CD4-positive, alpha-beta T cell (primary cell): ENCODE results near the gene GLIS1. TPM values are rescaled to one million over a fixed set of nuclear protein-coding genes. Genes with fewer than 3 reads are reported as not detected.

ENCODE experiments used
- ATAC-seq: fragments of 200-7000 bp; cut with Tn5 transposase; one replicate; pipeline ENCODE4 v1.10.0; 2022; ENCODE audit warnings: mild to moderate bottlenecking; ENCODE audit not compliant: poor library complexity
- CTCF ChIA-PET: fragments of 350-600 bp; sonication (Branson Sonifier 250); formaldehyde crosslinking; loops from one replicate; lab custom pipeline; 2021; ENCODE audit warnings: antibody characterized with exemption, inconsistent platforms; lab: Charles Lee
- POLR2A ChIA-PET: fragments of 350-600 bp; sonication (Branson Sonifier 250); formaldehyde crosslinking; loops from one replicate; lab custom pipeline; 2021; ENCODE audit warnings: antibody characterized with exemption, inconsistent platforms; lab: Charles Lee
- DNase-seq, 14 experiments: peaks; one replicate each; pipeline ENCODE4 v3.0.0-alpha.2; 2013 to 2020; ENCODE audit warnings: mixed read lengths in 2 of 14
- H3K27ac ChIP-seq, 2 donors: one replicate each; pipeline versions ENCODE4 v1.5.1 to v1.7.0; 2013; ENCODE audit warnings: low read length in 2 of 2, low read depth in 1 of 2, mild to moderate bottlenecking in 1 of 2
- H3K27me3 ChIP-seq, 2 experiments: 1 replicate in 1 of 2; 2 replicates in 1 of 2; pipeline versions ENCODE4 v1.6.1 to v1.7.0; 2013; ENCODE audit warnings: low read length in 2 of 2, control low read depth in 1 of 2, mild to moderate bottlenecking in 1 of 2, moderate library complexity in 1 of 2; ENCODE audit not compliant: insufficient read depth in 2 of 2, control insufficient read depth in 1 of 2
- H3K36me3 ChIP-seq: one replicate; pipeline ENCODE4 v1.6.1; 2013; ENCODE audit warnings: low read length, control low read depth; ENCODE audit not compliant: insufficient read depth
- H3K4me1 ChIP-seq: one replicate; pipeline ENCODE4 v1.6.1; 2013; ENCODE audit warnings: low read length, control low read depth; ENCODE audit not compliant: insufficient read depth
- H3K4me3 ChIP-seq: one replicate; pipeline ENCODE4 v1.5.1; 2013; ENCODE audit warnings: mild to moderate bottlenecking, low read length, moderate library complexity
- H3K9me3 ChIP-seq, 2 experiments: 1 replicate in 1 of 2; 2 replicates in 1 of 2; pipeline versions ENCODE4 v1.6.1 to v1.7.0; 2013; ENCODE audit warnings: low read length in 2 of 2, mild to moderate bottlenecking in 2 of 2, control low read depth in 1 of 2, moderate library complexity in 1 of 2; ENCODE audit not compliant: control insufficient read depth in 1 of 2, insufficient read depth in 1 of 2
- H3K27ac Mint-ChIP-seq: one replicate; pipeline ENCODE4 v1.8.0; 2020; ENCODE audit warnings: mixed read lengths
- H3K27me3 Mint-ChIP-seq: one replicate; pipeline ENCODE4 v1.8.0; 2021; ENCODE audit warnings: mixed read lengths
- H3K36me3 Mint-ChIP-seq: one replicate; pipeline ENCODE4 v1.8.0; 2021; ENCODE audit warnings: low read depth, mixed read lengths
- H3K4me1 Mint-ChIP-seq: one replicate; pipeline ENCODE4 v1.8.0; 2021; ENCODE audit warnings: low read depth, mixed read lengths
- H3K4me3 Mint-ChIP-seq: one replicate; pipeline ENCODE4 v1.8.0; 2020; ENCODE audit warnings: mild to moderate bottlenecking, mixed read lengths
- H3K9me3 Mint-ChIP-seq: one replicate; pipeline ENCODE4 v1.8.0; 2020; ENCODE audit warnings: mixed read lengths
- intact Hi-C, 2 experiments: fragments of 100-400 bp; cut with DNase I in 1 of 2; cut with micrococcal nuclease in 1 of 2; formaldehyde crosslinking; loops; one replicate each; pipeline versions ENCODE4 v1.15.1 to v1.9.0; 2023 to 2025; cut with DNase I, micrococcal nuclease
- total RNA-seq, 174 experiments: library from RNA in 2 of 174; stranded (reverse) in 2 of 174; gene quantifications; one replicate each; pipeline ENCODE4 v1.2.3 and lab custom pipeline; 2021 to 2026
- TF ChIP-seq, protein P1 (sequence below): fragments of 200-600 bp; IDR thresholded peaks from one replicate; pipeline ENCODE4 v1.8.0; 2022; ENCODE audit warnings: antibody characterized with exemption, mild to moderate bottlenecking

Gene GLIS1
- total RNA-seq, 2 experiments from 2014 or later = not detected

GRCh38 chr1:53590531-53591515 lies 148.1 kb downstream of the GLIS1 start:
- Histone ChIP-seq H3K9me3 (no peaks in the 10 kb centered on the region), H3K36me3 (no peaks in the 10 kb centered on the region), H3K4me3 (no peak overlapping the region), H3K4me1 (peaks cover under 1% of the 10 kb centered on the region), H3K27me3 (no peaks in the 10 kb centered on the region), H3K27ac (no peak overlapping the region)
- intact Hi-C loops = no loop called here
- ATAC-seq (no peak), DNase-seq (no peak)
- no peak overlapping the region for H3K4me3 Mint-ChIP-seq
- no peaks in the 10 kb centered on the region for H3K27me3 Mint-ChIP-seq
- H3K27ac Mint-ChIP-seq = no peak overlapping the region
- no peaks in the 10 kb centered on the region for H3K4me1 Mint-ChIP-seq
- ChIA-PET CTCF (no interaction called here), POLR2A (no interaction called here)
- TF ChIP-seq, protein P1, sequence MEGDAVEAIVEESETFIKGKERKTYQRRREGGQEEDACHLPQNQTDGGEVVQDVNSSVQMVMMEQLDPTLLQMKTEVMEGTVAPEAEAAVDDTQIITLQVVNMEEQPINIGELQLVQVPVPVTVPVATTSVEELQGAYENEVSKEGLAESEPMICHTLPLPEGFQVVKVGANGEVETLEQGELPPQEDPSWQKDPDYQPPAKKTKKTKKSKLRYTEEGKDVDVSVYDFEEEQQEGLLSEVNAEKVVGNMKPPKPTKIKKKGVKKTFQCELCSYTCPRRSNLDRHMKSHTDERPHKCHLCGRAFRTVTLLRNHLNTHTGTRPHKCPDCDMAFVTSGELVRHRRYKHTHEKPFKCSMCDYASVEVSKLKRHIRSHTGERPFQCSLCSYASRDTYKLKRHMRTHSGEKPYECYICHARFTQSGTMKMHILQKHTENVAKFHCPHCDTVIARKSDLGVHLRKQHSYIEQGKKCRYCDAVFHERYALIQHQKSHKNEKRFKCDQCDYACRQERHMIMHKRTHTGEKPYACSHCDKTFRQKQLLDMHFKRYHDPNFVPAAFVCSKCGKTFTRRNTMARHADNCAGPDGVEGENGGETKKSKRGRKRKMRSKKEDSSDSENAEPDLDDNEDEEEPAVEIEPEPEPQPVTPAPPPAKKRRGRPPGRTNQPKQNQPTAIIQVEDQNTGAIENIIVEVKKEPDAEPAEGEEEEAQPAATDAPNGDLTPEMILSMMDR = no peak
- H3K36me3 Mint-ChIP-seq = no peaks in the 10 kb centered on the region
- H3K9me3 Mint-ChIP-seq = no peaks in the 10 kb centered on the region

DNA sequence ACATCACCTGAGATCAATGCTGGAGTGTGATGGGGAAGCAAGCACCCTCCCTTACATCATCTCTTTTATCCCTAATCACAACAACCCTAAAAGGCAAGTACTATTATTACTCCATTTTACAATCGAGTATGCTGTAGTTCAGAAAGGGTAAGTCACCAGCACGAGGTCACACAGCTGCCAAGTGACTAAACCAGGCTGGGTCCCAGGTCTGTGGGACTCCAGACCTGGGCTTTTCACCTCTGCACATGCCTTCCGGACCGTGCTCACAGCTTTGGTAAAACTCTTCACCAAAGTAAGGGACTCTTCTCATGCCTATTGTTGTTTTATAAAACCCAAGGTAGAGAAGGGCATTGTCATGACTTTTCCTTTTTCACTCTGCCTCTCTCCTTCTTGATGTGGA lies 148.9 kb downstream of the GLIS1 start:
- H3K4me3 Mint-ChIP-seq = no peak overlapping the region
- POLR2A ChIA-PET = no interaction called here
- no peaks in the 10 kb centered on the region for H3K9me3 Mint-ChIP-seq
- H3K27me3 Mint-ChIP-seq = no peaks in the 10 kb centered on the region
- H3K27ac ChIP-seq = no peak overlapping the region
- no peaks in the 10 kb centered on the region for H3K36me3 ChIP-seq
- peaks cover 4% of the 10 kb centered on the region for H3K4me1 Mint-ChIP-seq
- H3K27me3 ChIP-seq = no peaks in the 10 kb centered on the region
- ATAC-seq = no peak
- H3K4me3 ChIP-seq = no peak overlapping the region
- TF ChIP-seq, protein P1 = no peak
- no peaks in the 10 kb centered on the region for H3K9me3 ChIP-seq
- CTCF ChIA-PET = no interaction called here
- H3K4me1 ChIP-seq = peaks cover 6% of the 10 kb centered on the region
- no peaks in the 10 kb centered on the region for H3K36me3 Mint-ChIP-seq
- no peak overlapping the region for H3K27ac Mint-ChIP-seq
- DNase-seq = no peak
- intact Hi-C loops = no loop called here

GRCh38 chr1:53589043-53589887 lies 149.7 kb downstream of the GLIS1 start:
- no peak overlapping the region for H3K27ac ChIP-seq
- H3K36me3 ChIP-seq = no peaks in the 10 kb centered on the region
- H3K4me3 Mint-ChIP-seq = no peak overlapping the region
- H3K36me3 Mint-ChIP-seq = no peaks in the 10 kb centered on the region
- intact Hi-C loops = no loop called here
- H3K9me3 Mint-ChIP-seq = no peaks in the 10 kb centered on the region
- peaks cover 15% of the 10 kb centered on the region for H3K4me1 ChIP-seq
- no peak overlapping the region for H3K4me3 ChIP-seq
- CTCF ChIA-PET = no interaction called here
- no peak for DNase-seq
- POLR2A ChIA-PET = no interaction called here
- H3K27ac Mint-ChIP-seq = no peak overlapping the region
- no peaks in the 10 kb centered on the region for H3K9me3 ChIP-seq
- H3K4me1 Mint-ChIP-seq = peaks cover 13% of the 10 kb centered on the region
- TF ChIP-seq, protein P1 = no peak
- ATAC-seq = no peak
- no peaks in the 10 kb centered on the region for H3K27me3 Mint-ChIP-seq
- no peaks in the 10 kb centered on the region for H3K27me3 ChIP-seq
